Brain microvascular endothelial cell (primary cell): ENCODE measurements around the gene CARD19.

Source experiments
- DNase-seq: peaks from one replicate; pipeline ENCODE4 v3.0.0-alpha.2; 2020
- H3K27ac ChIP-seq: fragments of 250-450 bp; sonication (Bioruptor Pico); 2 replicates; pipeline ENCODE4 v1.5.1; 2020; ENCODE audit warnings: mild to moderate bottlenecking, moderate library complexity
- H3K27me3 ChIP-seq: fragments of 250-450 bp; sonication (Bioruptor Pico); replicated peaks from 2 replicates; pipeline ENCODE4 v1.5.1; 2020; ENCODE audit warnings: mild to moderate bottlenecking
- H3K36me3 ChIP-seq: fragments of 250-450 bp; sonication (Bioruptor Pico); replicated peaks from 2 replicates; pipeline ENCODE4 v1.5.1; 2020; ENCODE audit warnings: mild to moderate bottlenecking
- H3K4me3 ChIP-seq: 2 replicates; pipeline ENCODE4 v1.5.1; 2011; ENCODE audit warnings: low read depth, mild to moderate bottlenecking, control low read depth, low read length, moderate library complexity
- CTCF ChIP-seq: IDR thresholded peaks from 2 replicates; pipeline ENCODE4 v1.5.1; 2011; ENCODE audit warnings: low read depth, mild to moderate bottlenecking, moderate library complexity, low read length, control low read depth, inconsistent platforms; ENCODE audit errors: missing control alignments
- in situ Hi-C: cut with HindIII; loops from 2 replicates; pipeline ENCODE4 v1.10.0; 2017; ENCODE audit warnings: low sequenced_read_pairs, low pct_ligation_motif_present

The CARD19 gene

DNA sequence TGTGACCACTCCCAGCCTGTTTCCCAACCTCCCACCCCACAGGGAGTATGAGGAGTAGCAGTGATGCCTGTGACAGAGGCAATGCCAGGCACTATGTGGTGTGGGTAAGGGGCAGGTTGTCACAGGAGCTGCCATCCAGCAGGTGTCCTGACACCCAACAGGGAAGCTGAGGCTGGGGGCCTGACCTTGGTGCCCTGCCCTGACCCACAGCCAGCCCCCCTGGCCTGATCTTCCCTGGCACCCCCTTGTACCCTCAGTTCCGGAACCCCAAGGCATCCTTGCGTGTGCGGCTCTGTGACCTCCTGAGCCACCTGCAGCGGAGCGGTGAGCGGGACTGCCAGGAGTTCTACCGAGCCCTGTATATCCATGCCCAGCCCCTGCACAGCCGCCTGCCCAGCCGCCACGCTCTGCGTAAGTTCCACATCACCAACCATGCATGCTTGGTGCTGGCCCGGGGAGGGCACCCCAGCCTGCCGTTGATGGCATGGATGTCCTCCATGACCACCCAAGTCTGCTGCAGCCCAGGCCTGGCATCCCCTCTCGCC is 14.4 kb downstream of the CARD19 start:
- H3K4me3 ChIP-seq = no peak overlapping the region
- no peaks in the 10 kb centered on the region for H3K27me3 ChIP-seq
- H3K36me3 ChIP-seq = peaks cover 22% of the 10 kb centered on the region
- TF ChIP-seq CTCF = no peak
- no peak overlapping the region for H3K27ac ChIP-seq
- in situ Hi-C loops = no loop called here
- DNase-seq = no peak

DNA sequence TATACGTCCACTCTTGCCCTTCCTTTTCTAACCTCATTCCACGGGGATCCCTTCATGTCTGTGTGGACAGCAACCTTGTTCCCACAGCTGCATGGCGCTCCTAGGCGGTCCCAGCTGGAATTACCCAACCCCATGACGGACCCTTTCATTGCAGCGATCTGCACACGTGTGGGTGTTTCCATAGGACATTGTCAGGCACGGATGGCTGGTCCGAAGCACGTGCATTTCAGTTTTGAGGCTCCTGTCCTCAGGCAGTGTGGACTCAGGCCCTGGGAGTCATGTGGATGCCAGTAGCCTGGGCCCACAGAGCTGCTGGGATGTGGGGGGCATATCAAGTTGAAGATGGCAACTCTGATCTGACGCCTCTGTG is 15.0 kb downstream of the CARD19 start:
- no peak for DNase-seq
- in situ Hi-C loops = no loop called here
- Histone ChIP-seq H3K4me3 (no peak overlapping the region), H3K27me3 (no peaks in the 10 kb centered on the region), H3K27ac (no peak overlapping the region), H3K36me3 (peaks cover 22% of the 10 kb centered on the region)
- TF ChIP-seq CTCF = no peak

DNA sequence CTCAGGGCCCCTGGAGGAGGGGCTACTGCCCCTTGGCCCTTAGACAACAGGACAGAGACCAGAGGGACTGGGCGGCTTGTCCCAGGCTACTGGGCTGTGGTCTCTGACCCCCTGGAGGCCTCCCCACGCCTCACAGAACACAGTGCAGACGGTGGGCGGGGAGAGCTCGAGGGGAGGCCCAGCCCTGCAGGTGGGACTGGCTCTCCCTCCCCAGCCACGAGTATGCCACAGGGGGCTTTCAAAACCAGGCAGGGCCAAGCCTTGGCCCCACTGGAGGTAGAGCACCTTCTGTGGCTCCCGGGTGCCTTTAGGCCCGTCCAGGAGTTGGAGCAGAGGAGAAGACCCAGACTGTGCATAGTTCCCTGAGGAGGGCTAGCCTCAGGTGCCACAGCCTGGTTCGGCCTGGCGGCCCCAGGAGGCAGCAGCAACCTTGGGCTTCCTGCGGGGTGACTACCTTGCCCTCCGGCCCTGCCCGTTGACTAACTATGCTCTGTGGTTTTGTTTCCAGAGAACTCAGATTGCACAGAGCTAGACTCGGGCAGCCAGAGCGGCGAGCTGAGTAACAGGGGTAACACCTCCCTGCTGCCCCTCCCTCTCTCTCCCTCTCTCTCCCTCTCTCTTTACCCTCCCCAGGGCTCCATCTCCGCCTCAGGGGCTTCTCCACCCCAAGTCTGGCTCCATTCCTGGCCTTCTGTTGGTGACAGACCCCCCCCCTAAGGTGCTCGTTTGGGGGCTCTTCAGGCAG is 15.5 kb downstream of the CARD19 start:
- H3K27ac ChIP-seq = no peak overlapping the region
- peak; percentile 51 for DNase-seq
- no peaks in the 10 kb centered on the region for H3K27me3 ChIP-seq
- peaks cover 22% of the 10 kb centered on the region for H3K36me3 ChIP-seq
- TF ChIP-seq CTCF = no peak
- H3K4me3 ChIP-seq = no peak overlapping the region
- in situ Hi-C loops = no loop called here

DNA sequence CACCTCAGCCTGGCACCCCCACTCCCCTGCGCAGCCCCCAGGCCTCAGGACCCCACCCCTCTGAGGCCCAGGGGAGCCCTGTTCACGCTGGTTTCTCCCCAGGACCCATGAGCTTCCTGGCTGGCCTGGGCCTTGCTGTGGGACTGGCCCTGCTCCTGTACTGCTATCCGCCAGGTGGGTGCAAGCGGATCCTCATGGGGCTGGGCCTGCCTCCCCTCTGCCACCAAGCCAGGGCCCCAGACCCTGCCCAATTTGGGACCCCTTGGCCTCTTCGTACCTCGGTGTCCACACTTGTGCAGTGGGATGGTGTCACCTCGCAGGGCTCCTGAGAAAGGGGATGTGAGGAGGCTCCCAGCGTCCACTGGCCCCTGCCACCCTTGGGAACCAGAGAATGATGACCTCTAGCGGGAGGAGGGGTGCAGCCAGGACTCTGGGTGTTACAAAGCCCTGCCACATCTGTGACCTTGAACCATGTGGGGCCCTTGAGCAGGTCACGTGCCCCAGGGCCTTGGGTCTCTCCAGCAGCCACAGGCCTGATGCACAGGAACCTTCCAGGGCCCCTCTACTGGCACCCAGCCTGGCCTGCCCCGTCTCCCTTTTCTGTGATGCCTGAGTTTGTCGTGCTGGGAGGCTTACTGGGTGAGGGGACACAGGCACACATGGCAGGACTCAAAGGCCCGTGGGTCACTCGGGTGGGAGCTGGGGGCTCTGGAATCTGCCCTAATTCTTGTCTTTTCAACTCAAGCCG is 16.3 kb downstream of the CARD19 start:
- in situ Hi-C loops = no loop called here

GRCh38 chr9:93112864-93113389 is 16.9 kb downstream of the CARD19 start:
- Histone ChIP-seq H3K27me3 (no peaks in the 10 kb centered on the region), H3K36me3 (peaks cover 22% of the 10 kb centered on the region), H3K27ac (no peak overlapping the region), H3K4me3 (no peak overlapping the region)
- DNase-seq = no peak
- no peak for TF ChIP-seq CTCF
- in situ Hi-C loops = no loop called here

More for the DNA sequence above, 16.3 kb downstream of the CARD19 start:
- no peak overlapping the region for H3K27ac ChIP-seq
- no peak overlapping the region for H3K4me3 ChIP-seq
- DNase-seq = no peak
- H3K27me3 ChIP-seq = no peaks in the 10 kb centered on the region
- peaks cover 22% of the 10 kb centered on the region for H3K36me3 ChIP-seq
- no peak for TF ChIP-seq CTCF
